ENCODE data around the gene COL6A2.

COL6A2 gene

DNA sequence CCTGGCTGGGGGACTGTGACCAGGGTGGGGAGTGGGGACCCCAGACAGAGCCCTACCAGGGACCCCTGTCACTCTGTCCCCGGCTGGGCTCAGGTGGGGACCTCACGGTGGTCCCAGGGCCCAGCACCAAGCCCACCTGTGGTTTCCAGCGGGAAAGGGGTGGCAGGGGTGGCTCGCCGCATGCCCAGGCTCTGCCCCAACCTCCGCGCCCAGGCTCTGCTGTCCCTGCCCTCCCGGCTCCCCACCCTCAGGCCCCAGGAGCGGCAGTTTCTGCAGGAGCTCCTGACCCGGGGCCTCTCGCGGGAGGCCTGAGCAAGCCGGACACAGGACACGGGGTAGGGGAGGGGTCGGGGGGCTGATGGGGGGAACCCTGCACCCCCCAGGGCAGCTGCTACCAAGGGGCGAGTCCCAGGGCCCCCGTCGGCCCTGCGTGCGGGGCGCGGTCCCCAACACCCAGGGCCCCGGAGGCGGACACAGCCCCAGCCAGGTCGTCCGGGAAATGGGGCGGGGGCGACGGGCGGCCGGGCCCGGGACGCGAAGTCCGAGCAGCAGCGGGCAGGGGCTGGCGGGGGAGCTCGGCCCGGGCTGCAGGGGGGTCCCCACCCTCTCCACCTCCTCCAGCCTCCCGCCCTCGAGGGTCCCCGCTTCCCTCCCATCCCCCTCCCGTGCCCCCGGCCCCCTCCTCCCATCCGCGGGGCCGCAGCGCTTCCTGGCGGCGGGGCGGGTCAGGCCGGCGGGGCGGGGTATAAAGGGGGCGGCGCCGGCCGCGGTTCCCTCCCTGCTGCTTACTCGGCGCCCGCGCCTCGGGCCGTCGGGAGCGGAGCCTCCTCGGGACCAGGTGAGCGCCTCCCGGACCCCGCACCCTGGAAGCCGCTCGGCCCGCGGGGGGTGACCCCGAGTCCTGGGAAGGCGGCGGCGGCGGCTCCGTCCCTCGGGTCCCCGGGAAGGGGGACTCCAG, at the start of gene COL6A2:
COL6A2 (plus strand) TSS at position 777 of the 958 bp plus-strand sequence.
- H3K9me3 Mint-ChIP-seq = peaks cover 4% of the 10 kb centered on the region
- no peak within 1 kb of the TSS for H3K27ac Mint-ChIP-seq
- no peaks in the 10 kb centered on the region for H3K36me3 Mint-ChIP-seq (ENCODE audit: low read depth)
- no peaks in the 10 kb centered on the region for H3K4me1 Mint-ChIP-seq (ENCODE audit: low read depth)
- peak within 1 kb of the TSS; percentile 32 for H3K4me3 Mint-ChIP-seq
- peaks cover 42% of the 10 kb centered on the region for H3K27me3 Mint-ChIP-seq (ENCODE audit: low read depth)

DNA sequence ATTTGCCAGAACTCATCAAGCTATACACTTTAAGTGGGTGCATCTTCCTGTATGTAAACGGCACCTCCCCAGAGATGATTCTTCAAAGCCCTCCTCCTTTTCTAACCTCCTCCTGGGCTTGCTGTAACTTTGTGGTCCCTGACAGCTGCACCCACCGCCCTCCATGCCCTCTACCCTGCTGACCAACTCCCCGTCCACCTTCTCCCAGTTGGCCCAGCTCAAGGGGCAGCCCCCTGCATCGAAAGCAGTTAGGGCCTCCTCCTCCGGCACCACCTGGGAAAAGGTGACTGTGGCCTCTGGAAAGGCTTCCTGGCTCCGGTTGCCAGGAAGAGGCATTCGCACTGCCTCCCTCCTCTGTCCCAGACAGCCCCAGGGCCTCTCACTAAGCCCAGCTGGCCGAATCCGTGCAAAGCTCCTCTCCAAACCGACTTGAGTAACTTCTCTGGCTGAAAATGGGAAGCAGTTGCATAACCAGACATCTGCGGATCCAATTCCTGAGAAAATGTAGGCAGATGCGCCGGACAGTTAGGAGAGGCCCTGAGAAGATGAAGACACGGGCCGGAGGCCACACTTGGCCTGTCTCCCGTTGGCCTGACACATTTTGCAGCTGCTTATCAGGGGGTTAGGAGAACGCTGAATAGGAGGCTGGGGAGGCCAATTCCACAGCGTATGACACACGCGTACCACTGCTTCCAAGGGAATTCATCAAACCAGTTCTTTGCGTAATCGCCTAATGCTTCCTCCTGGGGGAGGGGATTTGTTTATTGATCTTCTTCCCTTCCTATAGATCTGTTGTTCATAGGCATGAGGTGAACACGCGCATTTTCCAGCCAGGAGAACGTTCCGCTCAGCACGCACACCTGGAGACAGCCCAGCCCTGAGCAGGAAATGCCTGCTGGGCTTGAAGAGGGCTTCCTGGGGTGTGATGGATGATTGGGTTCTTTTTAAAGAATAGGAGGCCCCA, 48.7 kb upstream of the COL6A2 start:
- H3K4me3 Mint-ChIP-seq = no peak overlapping the region
- no peaks in the 10 kb centered on the region for H3K27me3 Mint-ChIP-seq (ENCODE audit: low read depth)
- H3K9me3 Mint-ChIP-seq = no peaks in the 10 kb centered on the region
- no peaks in the 10 kb centered on the region for H3K4me1 Mint-ChIP-seq (ENCODE audit: low read depth)
- H3K36me3 Mint-ChIP-seq (ENCODE audit: low read depth) = no peaks in the 10 kb centered on the region
- no peak overlapping the region for H3K27ac Mint-ChIP-seq

DNA sequence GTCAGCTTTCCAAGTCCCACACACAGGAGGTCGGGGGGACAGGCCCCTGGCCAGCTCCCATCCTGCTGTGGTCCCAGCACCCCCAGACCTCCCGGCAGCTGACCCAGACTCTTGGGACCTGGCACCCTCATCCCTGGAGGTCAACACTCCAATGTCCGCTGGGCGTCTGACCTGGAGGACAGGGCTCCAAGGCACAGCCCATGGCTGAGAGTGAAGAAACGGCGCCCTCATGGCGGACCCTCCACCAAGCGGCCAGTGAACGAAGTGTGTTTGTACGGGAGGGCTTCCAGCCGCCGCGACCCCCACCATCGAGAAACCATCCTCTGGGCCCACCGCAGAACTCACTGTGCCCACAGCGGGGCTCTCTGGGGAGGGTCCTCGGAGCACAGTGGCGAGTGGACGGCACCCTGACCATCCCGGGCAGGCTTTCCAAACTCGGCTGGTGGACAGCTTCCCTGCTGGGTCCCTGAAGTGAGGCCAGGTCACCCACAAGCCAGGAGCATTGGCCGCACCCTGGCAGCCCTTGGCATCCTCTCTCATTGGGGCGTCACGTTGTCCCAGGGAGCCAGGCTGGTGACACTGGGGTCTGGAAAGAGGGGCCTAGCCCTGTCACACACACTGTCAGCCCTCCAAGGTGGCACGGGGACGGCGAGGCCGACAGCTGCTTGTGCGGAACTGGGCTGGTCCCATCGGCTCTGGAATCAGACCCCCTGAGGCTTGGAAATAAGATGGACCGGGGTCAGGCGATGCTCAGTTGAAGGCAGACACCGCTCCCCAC, 47.8 kb upstream of the COL6A2 start:
- Mint-ChIP-seq H3K27ac (no peak overlapping the region), H3K9me3 (no peaks in the 10 kb centered on the region), H3K4me1 (ENCODE audit: low read depth) (no peaks in the 10 kb centered on the region), H3K27me3 (ENCODE audit: low read depth) (no peaks in the 10 kb centered on the region), H3K36me3 (ENCODE audit: low read depth) (no peaks in the 10 kb centered on the region), H3K4me3 (no peak overlapping the region)

DNA sequence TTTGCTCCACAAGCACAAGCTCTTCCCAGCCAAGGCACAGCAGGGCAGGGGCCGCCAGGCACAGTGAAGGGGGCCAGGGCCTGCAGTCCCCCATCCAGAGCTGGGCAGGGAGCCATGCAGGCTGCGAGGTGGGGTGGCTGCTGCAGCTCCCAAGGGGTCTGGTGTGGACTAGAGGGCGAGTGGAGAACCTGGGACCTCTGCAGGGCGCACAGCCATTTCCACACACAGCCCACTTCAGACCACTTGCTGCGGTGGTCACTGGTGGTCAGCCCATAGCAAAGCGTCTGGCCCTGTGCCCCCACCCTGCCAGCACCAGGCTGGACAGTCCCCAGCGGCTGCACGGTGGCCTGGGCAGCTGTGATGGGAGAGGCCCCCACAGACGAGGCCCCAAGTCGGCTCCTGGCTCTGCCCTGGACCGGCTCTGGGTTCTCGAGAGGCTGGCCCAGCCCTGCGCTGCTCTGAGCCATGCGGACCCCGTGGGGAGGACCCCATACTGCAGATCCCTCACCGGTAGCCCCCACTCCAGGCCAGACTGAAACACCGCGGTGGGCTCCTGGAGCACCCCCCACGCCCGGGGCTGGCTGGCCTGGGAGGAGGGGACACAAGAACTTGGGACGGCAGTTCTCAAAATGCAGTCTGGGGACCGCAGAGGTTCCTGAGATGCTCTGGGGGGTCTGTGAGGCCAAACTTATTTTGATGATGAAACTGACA, 47.1 kb upstream of the COL6A2 start:
- H3K4me1 Mint-ChIP-seq (ENCODE audit: low read depth) = no peaks in the 10 kb centered on the region
- H3K9me3 Mint-ChIP-seq = no peaks in the 10 kb centered on the region
- no peaks in the 10 kb centered on the region for H3K27me3 Mint-ChIP-seq (ENCODE audit: low read depth)
- H3K4me3 Mint-ChIP-seq = no peak overlapping the region
- no peak overlapping the region for H3K27ac Mint-ChIP-seq
- H3K36me3 Mint-ChIP-seq (ENCODE audit: low read depth) = no peaks in the 10 kb centered on the region

DNA sequence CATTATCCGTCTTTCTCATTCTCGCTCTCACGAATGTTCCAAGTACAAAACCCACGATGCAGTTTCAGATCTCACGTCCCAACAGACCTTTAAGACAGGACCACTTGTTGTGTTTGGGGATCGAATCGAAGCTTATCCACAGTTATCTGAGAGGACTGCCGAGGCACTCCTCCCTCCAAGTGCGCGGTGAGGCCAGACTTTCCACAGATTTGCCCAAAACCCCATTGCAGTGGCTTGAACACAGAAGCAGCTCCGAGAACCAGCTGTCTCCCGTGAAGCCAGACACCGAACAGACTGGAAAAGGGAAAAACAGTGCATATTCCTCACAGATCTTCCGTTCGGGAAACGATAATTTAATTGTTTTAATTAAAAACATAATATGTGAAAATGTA, 46.5 kb upstream of the COL6A2 start:
- no peaks in the 10 kb centered on the region for H3K36me3 Mint-ChIP-seq (ENCODE audit: low read depth)
- H3K9me3 Mint-ChIP-seq = no peaks in the 10 kb centered on the region
- H3K4me3 Mint-ChIP-seq = no peak overlapping the region
- H3K27me3 Mint-ChIP-seq (ENCODE audit: low read depth) = no peaks in the 10 kb centered on the region
- no peaks in the 10 kb centered on the region for H3K4me1 Mint-ChIP-seq (ENCODE audit: low read depth)
- no peak overlapping the region for H3K27ac Mint-ChIP-seq

DNA sequence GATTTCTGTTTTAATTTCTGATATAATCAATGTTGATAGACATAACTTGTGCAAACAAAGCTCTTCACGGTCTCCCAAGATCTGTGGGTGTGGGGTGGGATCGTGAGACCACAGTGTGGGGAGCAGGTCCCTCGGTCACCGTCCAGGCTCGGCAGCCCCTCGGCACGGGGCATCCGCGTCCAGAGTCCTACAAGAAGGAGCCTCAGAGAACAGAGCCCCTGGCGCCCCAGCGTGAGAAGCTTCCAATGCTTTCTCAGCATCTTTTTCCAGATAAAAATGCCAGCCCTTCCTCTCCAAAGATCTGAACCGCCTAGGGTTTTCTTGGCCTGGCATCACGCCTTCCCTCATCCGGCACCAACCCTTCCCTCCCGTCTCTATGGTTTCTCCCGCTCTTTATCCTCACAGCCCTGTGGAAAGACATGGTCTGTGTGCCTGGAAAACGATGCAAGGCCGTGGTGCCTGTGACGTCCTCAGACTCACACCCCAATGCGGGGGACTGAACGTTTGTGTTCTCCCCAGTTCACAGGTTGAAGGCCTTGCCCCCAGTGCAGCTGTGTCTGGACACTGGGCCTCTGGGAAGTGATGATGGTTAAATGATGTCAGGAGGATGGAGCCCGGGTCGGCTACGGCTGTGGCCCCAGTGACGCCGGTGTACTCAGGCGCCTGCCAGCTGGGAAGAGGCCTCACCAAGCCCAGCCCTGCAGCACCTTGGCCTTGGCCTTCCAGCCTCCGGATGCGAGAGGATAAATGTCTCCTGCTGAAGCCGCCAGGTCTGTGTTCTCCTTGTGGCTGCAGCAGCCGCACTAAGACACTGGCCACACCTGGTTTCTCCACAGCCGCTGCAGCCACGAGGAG, 45.9 kb upstream of the COL6A2 start:
- no peak overlapping the region for H3K27ac Mint-ChIP-seq

DNA sequence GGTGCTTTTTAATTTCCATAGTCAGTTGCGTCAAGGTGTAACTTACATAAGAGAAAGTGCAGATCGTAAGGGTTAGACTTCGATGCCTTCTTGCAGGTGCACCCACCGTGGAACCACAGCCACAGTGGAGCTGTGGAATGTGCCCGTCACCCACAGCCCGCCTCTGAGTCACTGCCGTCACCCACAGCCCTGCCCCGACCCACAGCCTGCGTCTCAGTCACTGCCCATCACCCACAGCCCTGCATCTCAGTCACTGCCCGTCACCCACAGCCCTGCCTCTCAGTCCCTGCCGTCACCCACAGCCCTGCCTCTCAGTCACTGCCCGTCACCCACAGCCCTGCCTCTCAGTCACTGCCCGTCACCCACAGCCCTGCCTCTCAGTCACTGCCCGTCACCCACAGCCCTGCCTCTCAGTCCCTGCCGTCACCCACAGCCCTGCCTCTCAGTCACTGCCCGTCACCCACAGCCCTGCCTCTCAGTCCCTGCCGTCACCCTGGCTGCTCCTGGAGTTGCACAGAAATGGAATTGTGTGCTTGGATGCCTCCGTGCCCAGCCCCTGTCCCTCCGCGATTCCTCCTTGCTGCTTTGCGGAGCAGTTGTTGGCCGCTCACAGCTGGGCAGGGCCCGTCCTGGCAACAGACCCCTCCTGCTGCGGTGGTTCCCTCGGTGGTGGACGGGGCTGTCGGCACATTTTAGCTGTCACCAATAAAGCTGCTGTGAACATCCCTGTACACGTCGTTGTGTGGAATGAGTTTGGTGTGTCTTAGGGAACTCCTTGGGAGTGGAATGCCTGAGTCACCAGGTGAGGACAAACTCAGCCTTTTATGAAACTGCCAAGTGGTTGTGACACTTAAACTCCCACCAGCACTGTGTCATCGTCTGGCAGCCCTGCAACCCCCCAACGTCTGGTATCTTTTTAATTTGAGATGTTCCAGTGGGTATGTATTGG, 44.9 kb upstream of the COL6A2 start:
- Mint-ChIP-seq H3K27ac (no peak overlapping the region), H3K36me3 (ENCODE audit: low read depth) (no peaks in the 10 kb centered on the region), H3K4me3 (no peak overlapping the region), H3K9me3 (no peaks in the 10 kb centered on the region), H3K4me1 (ENCODE audit: low read depth) (peaks cover 4% of the 10 kb centered on the region), H3K27me3 (ENCODE audit: low read depth) (no peaks in the 10 kb centered on the region)

More for the DNA sequence above, 45.9 kb upstream of the COL6A2 start:
- no peaks in the 10 kb centered on the region for H3K9me3 Mint-ChIP-seq
- no peak overlapping the region for H3K4me3 Mint-ChIP-seq
- H3K27me3 Mint-ChIP-seq (ENCODE audit: low read depth) = no peaks in the 10 kb centered on the region
- H3K36me3 Mint-ChIP-seq (ENCODE audit: low read depth) = no peaks in the 10 kb centered on the region
- no peaks in the 10 kb centered on the region for H3K4me1 Mint-ChIP-seq (ENCODE audit: low read depth)

DNA sequence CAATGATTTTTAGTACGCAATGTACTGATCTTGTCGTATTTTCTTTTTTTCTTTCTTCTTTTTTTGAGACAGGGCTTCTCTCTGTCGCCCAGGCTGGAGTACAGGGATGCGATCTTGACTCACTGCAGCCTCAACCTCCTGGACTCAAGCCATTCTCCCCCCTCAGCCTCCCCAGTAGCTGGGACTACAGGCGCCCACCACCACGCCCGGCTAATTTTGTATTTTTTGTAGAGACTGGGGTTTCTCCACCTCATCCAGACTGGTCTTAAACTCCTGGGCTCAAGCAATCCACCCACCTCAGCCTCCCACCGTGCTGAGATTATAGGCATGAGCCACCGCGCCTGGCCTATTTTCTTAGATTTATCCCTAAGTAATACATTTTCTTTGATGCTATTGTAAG, 43.9 kb upstream of the COL6A2 start:
- Mint-ChIP-seq H3K4me1 (ENCODE audit: low read depth) (peaks cover 4% of the 10 kb centered on the region), H3K27me3 (ENCODE audit: low read depth) (no peaks in the 10 kb centered on the region), H3K27ac (no peak overlapping the region), H3K36me3 (ENCODE audit: low read depth) (no peaks in the 10 kb centered on the region), H3K4me3 (no peak overlapping the region), H3K9me3 (peaks cover 6% of the 10 kb centered on the region)

DNA sequence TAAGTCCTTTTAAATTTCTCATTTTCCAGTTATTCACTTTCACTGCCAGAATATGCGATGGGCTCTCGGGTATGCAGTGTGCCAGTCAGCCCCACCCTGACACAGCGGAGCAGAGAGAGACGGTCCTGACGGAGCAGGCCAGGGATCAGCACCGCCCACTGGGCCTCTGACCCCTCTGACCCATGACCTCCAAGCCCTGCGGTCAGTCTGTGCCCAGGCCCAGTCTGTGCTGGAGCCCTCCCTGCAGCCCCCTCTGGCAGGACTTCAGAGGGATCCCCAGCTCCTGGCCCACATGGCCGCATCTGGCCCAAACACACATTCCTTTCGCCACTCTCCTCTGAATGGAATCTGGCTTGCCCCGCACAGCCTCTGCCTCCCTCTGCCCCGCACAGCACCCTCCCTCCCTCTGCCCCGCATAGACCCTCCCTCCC, 43.4 kb upstream of the COL6A2 start:
- no peak overlapping the region for H3K27ac Mint-ChIP-seq
- peaks cover 4% of the 10 kb centered on the region for H3K4me1 Mint-ChIP-seq (ENCODE audit: low read depth)
- peaks cover 4% of the 10 kb centered on the region for H3K36me3 Mint-ChIP-seq (ENCODE audit: low read depth)
- no peak overlapping the region for H3K4me3 Mint-ChIP-seq
- no peaks in the 10 kb centered on the region for H3K27me3 Mint-ChIP-seq (ENCODE audit: low read depth)
- peaks cover 9% of the 10 kb centered on the region for H3K9me3 Mint-ChIP-seq

DNA sequence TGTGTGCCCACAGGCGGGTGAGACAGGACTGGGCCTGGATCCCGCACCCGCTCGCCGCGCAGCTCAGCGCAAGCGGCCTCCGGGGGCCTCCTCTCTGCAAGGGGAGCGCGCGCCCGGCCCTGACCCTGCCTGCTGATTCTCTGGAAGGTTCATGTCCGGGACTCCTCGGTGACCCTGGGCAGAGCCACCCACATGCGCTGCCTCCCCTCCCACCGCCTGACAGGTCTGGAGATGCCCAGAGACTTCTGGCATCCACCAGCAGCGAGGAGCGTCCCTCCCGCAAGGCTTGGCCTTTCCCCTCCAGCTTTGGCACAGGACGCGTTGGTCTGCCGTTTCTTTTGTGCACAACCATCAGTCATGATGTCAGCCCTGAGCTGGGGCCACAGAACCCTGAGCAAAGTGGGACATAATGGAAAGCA, 42.0 kb upstream of the COL6A2 start:
- H3K36me3 Mint-ChIP-seq (ENCODE audit: low read depth) = peaks cover 4% of the 10 kb centered on the region
- H3K4me1 Mint-ChIP-seq (ENCODE audit: low read depth) = peaks cover 4% of the 10 kb centered on the region
- H3K27me3 Mint-ChIP-seq (ENCODE audit: low read depth) = no peaks in the 10 kb centered on the region
- H3K4me3 Mint-ChIP-seq = no peak overlapping the region
- no peak overlapping the region for H3K27ac Mint-ChIP-seq
- H3K9me3 Mint-ChIP-seq = peaks cover 9% of the 10 kb centered on the region

DNA sequence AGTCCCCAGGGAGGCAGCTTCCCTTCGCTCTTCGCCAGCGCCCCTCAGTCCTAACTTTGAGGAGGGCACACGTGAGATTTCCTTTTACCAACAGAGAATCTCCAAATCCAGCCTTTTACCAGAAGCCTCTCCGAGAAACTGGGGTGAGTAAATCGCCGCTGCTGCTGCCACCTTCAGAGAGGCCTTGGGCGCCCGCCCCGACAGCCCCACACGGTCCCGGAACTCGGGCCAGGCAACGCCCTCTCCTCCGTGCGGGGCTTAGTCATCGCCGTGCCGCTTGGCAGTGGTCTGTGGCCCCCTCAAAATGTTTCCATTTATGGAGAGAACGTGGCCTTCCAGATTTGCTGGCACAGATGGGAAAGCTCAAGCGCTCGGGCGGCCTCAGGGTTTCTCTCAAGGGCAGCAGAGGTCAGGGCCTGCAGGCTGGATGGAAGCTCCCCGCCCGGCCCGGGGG, 41.4 kb upstream of the COL6A2 start:
- Mint-ChIP-seq H3K4me1 (ENCODE audit: low read depth) (peaks cover 4% of the 10 kb centered on the region), H3K27me3 (ENCODE audit: low read depth) (no peaks in the 10 kb centered on the region), H3K27ac (no peak overlapping the region), H3K4me3 (no peak overlapping the region), H3K36me3 (ENCODE audit: low read depth) (peaks cover 4% of the 10 kb centered on the region), H3K9me3 (peaks cover 14% of the 10 kb centered on the region)

DNA sequence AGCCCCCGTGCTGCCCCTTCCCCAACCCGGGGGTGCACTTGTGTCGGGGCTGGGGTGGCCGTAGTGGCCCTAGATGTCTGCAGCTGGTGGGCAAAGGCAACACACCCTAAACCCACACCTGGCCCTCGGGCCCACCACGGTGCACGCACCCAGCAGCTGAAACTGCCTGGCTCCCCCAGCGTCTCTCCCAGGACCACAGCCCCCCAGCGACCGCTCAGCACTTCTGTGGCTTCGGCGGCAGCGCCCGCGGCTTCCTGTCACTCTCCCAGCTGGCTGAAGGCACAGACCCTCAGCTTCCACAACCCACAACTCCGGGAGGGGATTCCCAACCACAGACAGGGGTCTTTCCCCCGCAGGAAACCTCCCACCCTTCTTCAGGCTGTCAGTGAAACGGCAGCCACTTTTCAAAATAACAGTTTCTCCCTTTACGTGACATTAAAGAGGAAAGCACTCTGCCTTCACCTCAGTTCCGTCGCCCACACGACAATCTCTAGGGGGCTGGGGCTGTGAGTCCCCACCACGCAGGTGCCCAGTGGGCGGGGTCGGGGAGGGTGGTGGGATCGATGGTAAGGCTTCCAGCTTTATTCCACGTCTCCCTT, 40.7 kb upstream of the COL6A2 start:
- no peak overlapping the region for H3K27ac Mint-ChIP-seq
- H3K4me3 Mint-ChIP-seq = peak overlapping the region; percentile 21
- H3K4me1 Mint-ChIP-seq (ENCODE audit: low read depth) = peaks cover 4% of the 10 kb centered on the region
- peaks cover 17% of the 10 kb centered on the region for H3K9me3 Mint-ChIP-seq
- H3K36me3 Mint-ChIP-seq (ENCODE audit: low read depth) = peaks cover 4% of the 10 kb centered on the region
- no peaks in the 10 kb centered on the region for H3K27me3 Mint-ChIP-seq (ENCODE audit: low read depth)

All from T-helper 1 cell treated with Interleukin-12 subunit alpha and Interleukin-12 subunit beta and Interleukin-4 antibody, amounts not matched to agents 30 μg/mL and 1 μg/mL, for 36 hours (primary cell).